CD4-positive, alpha-beta T cell treated with Interleukin-4 for 4 hours (primary cell): Measurements from ENCODE around the gene MARCHF7.
"Not testable (repeated sequence)": the region's sequence is repeated elsewhere in the genome, so short reads cannot be mapped to it uniquely, and the experiment has no call there.

Source experiments
- DNase-seq: peaks from one replicate; pipeline ENCODE4 v3.0.0-alpha.2; 2020

The MARCHF7 gene

GRCh38 chr2:159712143-159712928 lies at the start of gene MARCHF7:
Gene MARCHF7, plus strand, starts transcription at chr2:159712506. Its CDS starts 16,517 bp downstream, at chr2:159729023.
- peak; percentile 97 for DNase-seq

GRCh38 chr2:159667423-159667822 lies 44.9 kb upstream of the MARCHF7 start:
- not testable (repeated sequence) for DNase-seq

- no peak for DNase-seq
Measured at GRCh38 chr2:159671047-159671446, 41.3 kb upstream of the MARCHF7 start.

GRCh38 chr2:159677654-159678053 lies 34.7 kb upstream of the MARCHF7 start:
- DNase-seq = no peak

- no peak for DNase-seq
Measured at GRCh38 chr2:159680692-159681091, 31.6 kb upstream of the MARCHF7 start.

GRCh38 chr2:159683817-159684216 lies 28.5 kb upstream of the MARCHF7 start:
- DNase-seq = no peak

GRCh38 chr2:159684796-159685195 lies 27.5 kb upstream of the MARCHF7 start:
- no peak for DNase-seq

- DNase-seq = no peak
Measured at GRCh38 chr2:159694500-159695040, 17.7 kb upstream of the MARCHF7 start.

GRCh38 chr2:159695795-159696448 lies 16.4 kb upstream of the MARCHF7 start:
- no peak for DNase-seq

- no peak for DNase-seq
Measured at GRCh38 chr2:159703491-159703890, 8.8 kb upstream of the MARCHF7 start.

- no peak for DNase-seq
Measured at GRCh38 chr2:159706385-159706980, 5.8 kb upstream of the MARCHF7 start.

- DNase-seq = no peak
Measured at GRCh38 chr2:159708066-159708760, 4.1 kb upstream of the MARCHF7 start.

GRCh38 chr2:159710601-159711180 lies 1.6 kb upstream of the MARCHF7 start:
- no peak for DNase-seq

GRCh38 chr2:159711562-159712142 lies 654 bp upstream of the MARCHF7 start:
- no peak for DNase-seq

GRCh38 chr2:159712929-159713420 lies 669 bp downstream of the MARCHF7 start:
- DNase-seq = peak; percentile 41

GRCh38 chr2:159713631-159714246 lies 1.4 kb downstream of the MARCHF7 start:
- no peak for DNase-seq

GRCh38 chr2:159714247-159714930 lies 2.1 kb downstream of the MARCHF7 start:
- DNase-seq = no peak

- no peak for DNase-seq
Measured at GRCh38 chr2:159715451-159715850, 3.1 kb downstream of the MARCHF7 start.

GRCh38 chr2:159716409-159716808 lies 4.1 kb downstream of the MARCHF7 start:
- not testable (repeated sequence) for DNase-seq

- DNase-seq = no peak
Measured at GRCh38 chr2:159716857-159717256, 4.6 kb downstream of the MARCHF7 start.

GRCh38 chr2:159720676-159721075 lies 8.4 kb downstream of the MARCHF7 start:
- no peak for DNase-seq
